IMR-90 (cell line): Measurements from ENCODE around the gene ARHGEF40. TPM values are rescaled to one million over a fixed set of nuclear protein-coding genes. Genes with fewer than 3 reads are reported as not detected.

Experiments used
- ATAC-seq: fragments of 200-7000 bp; cut with Tn5 transposase; 2 replicates; pipeline ENCODE4 v1.9.1; 2020; ENCODE audit warnings: low read depth, mild to moderate bottlenecking, moderate library complexity
- BruUV-seq: library from RNA; stranded (reverse); fragments of 400-500 nt; replicated peaks from 2 replicates; lab custom pipeline; 2021; lab: Mats Ljungman, UMichigan
- CTCF ChIA-PET: fragments of 300-600 bp; formaldehyde crosslinking; extraction: SDS; loops from one replicate; lab custom pipeline; 2021; ENCODE audit warnings: antibody characterized with exemption; lab: Yijun Ruan, JAX
- POLR2A ChIA-PET: fragments of 300-600 bp; sonication (Branson Sonifier 250); formaldehyde crosslinking; loops from one replicate; lab custom pipeline; 2022; ENCODE audit warnings: antibody characterized with exemption; ENCODE audit not compliant: unreplicated experiment; lab: Charles Lee
- DNase-seq: peaks from one replicate; pipeline ENCODE4 v3.0.0; 2013
- H2AFZ ChIP-seq: replicated peaks from 2 replicates; pipeline ENCODE3; 2013; ENCODE audit warnings: low read length, mild to moderate bottlenecking; ENCODE audit not compliant: poor library complexity
- H2AK5ac ChIP-seq: 2 replicates; pipeline ENCODE4 v1.6.1; 2013; ENCODE audit warnings: low read depth, low read length, inconsistent platforms
- H2AK9ac ChIP-seq: replicated peaks from 2 replicates; pipeline ENCODE3; 2013; ENCODE audit warnings: mild to moderate bottlenecking, low read depth, low read length, moderate library complexity; ENCODE audit not compliant: poor library complexity
- H2BK120ac ChIP-seq: 2 replicates; pipeline ENCODE4 v1.6.1; 2013; ENCODE audit warnings: low read depth, low read length, inconsistent platforms
- H2BK15ac ChIP-seq: 3 replicates; pipeline ENCODE4 v1.6.1; 2013; ENCODE audit warnings: low read depth, low read length, inconsistent platforms
- H2BK20ac ChIP-seq: 2 replicates; pipeline ENCODE4 v1.6.1; 2013; ENCODE audit warnings: low read depth, mild to moderate bottlenecking, inconsistent platforms, low read length, moderate library complexity
- H2BK5ac ChIP-seq: 2 replicates; pipeline ENCODE4 v1.6.1; 2013; ENCODE audit warnings: mild to moderate bottlenecking, low read depth, low read length, inconsistent platforms; ENCODE audit not compliant: poor library complexity, severe bottlenecking
- H3K14ac ChIP-seq: replicated peaks from 2 replicates; pipeline ENCODE4 v1.6.1; 2013; ENCODE audit warnings: low read depth, low read length, inconsistent platforms
- H3K18ac ChIP-seq: 2 replicates; pipeline ENCODE4 v1.6.1; 2013; ENCODE audit warnings: low read depth, low read length, control low read depth
- H3K23ac ChIP-seq: 2 replicates; pipeline ENCODE4 v1.6.1; 2013; ENCODE audit warnings: low read depth, low read length, inconsistent platforms
- H3K27ac ChIP-seq: 2 replicates; pipeline ENCODE4 v1.5.1; 2013; ENCODE audit warnings: mild to moderate bottlenecking, control low read depth, low read length; ENCODE audit not compliant: insufficient read depth
- H3K27me3 ChIP-seq: 2 replicates; pipeline ENCODE4 v1.6.1; 2013; ENCODE audit warnings: low read length; ENCODE audit not compliant: control insufficient read depth, insufficient read depth
- H3K36me3 ChIP-seq: 2 replicates; pipeline ENCODE4 v1.6.1; 2013; ENCODE audit warnings: low read length, mixed read lengths; ENCODE audit not compliant: control insufficient read depth, insufficient read depth
- H3K4ac ChIP-seq: 2 replicates; pipeline ENCODE4 v1.6.1; 2013; ENCODE audit warnings: low read depth, low read length, inconsistent platforms
- H3K4me1 ChIP-seq: 2 replicates; pipeline ENCODE4 v1.6.1; 2013; ENCODE audit warnings: low read length, mixed read lengths; ENCODE audit not compliant: control insufficient read depth, insufficient read depth
- H3K4me2 ChIP-seq: 2 replicates; pipeline ENCODE4 v1.6.1; 2013; ENCODE audit warnings: low read depth, mild to moderate bottlenecking, control low read depth, low read length, moderate library complexity
- H3K4me3 ChIP-seq: 2 replicates; pipeline ENCODE4 v1.5.1; 2013; ENCODE audit warnings: low read depth, mild to moderate bottlenecking, control low read depth, low read length, moderate library complexity; ENCODE audit not compliant: insufficient read depth
- H3K56ac ChIP-seq: 2 replicates; pipeline ENCODE4 v1.6.1; 2013; ENCODE audit warnings: low read length, inconsistent platforms; ENCODE audit not compliant: insufficient read depth; ENCODE audit errors: extremely low read depth
- H3K79me1 ChIP-seq, 2 experiments: 2 replicates each; pipeline ENCODE4 v1.6.1; 2013; ENCODE audit warnings: low read length in 2 of 2, inconsistent platforms in 1 of 2, low read depth in 1 of 2
- H3K9ac ChIP-seq: 2 replicates; pipeline ENCODE4 v1.6.1; 2013; ENCODE audit warnings: low read depth, low read length, control low read depth
- H3K9me1 ChIP-seq: 2 replicates; pipeline ENCODE4 v1.6.1; 2013; ENCODE audit warnings: low read length, inconsistent platforms; ENCODE audit not compliant: insufficient read depth
- H3K9me3 ChIP-seq: 2 replicates; pipeline ENCODE4 v1.6.1; 2013; ENCODE audit warnings: low read length; ENCODE audit not compliant: control insufficient read depth, insufficient read depth
- H4K20me1 ChIP-seq: 2 replicates; pipeline ENCODE4 v1.6.1; 2013; ENCODE audit warnings: low read length, inconsistent platforms; ENCODE audit not compliant: insufficient read depth
- H4K5ac ChIP-seq: 2 replicates; pipeline ENCODE4 v1.6.1; 2013; ENCODE audit warnings: mild to moderate bottlenecking, low read depth, low read length, control low read depth
- H4K8ac ChIP-seq, 2 experiments: 2 replicates each; pipeline ENCODE4 v1.6.1; 2013; ENCODE audit warnings: low read depth in 2 of 2, low read length in 2 of 2, control low read depth in 1 of 2, inconsistent platforms in 1 of 2
- H4K91ac ChIP-seq: 2 replicates; pipeline ENCODE4 v1.6.1; 2013; ENCODE audit warnings: low read depth, low read length, inconsistent platforms; ENCODE audit not compliant: insufficient read depth
- BHLHE40 ChIP-seq: fragments of 150-350 bp; IDR thresholded peaks from 2 replicates; pipeline ENCODE4 v1.6.1; 2016; ENCODE audit warnings: mild to moderate bottlenecking, low read depth, low read length
- CEBPB ChIP-seq: IDR thresholded peaks from 2 replicates; pipeline ENCODE4 v1.6.1; 2012; ENCODE audit warnings: low read depth, low read length, improper control_type of control experiment
- CHD1 ChIP-seq: IDR thresholded peaks from 2 replicates; pipeline ENCODE4 v1.6.1; 2012; ENCODE audit warnings: low read depth, low read length, improper control_type of control experiment
- MXI1 ChIP-seq: IDR thresholded peaks from 2 replicates; pipeline ENCODE4 v1.6.1; 2012; ENCODE audit warnings: low read depth, mild to moderate bottlenecking, low read length, moderate library complexity, borderline replicate concordance
- RFX5 ChIP-seq: IDR thresholded peaks from 2 replicates; pipeline ENCODE4 v1.8.0; 2012; ENCODE audit warnings: low read depth, mild to moderate bottlenecking, low read length, moderate library complexity
- WGBS, 2 experiments: methylation state at CpG; one replicate each; pipeline versions ENCODE4 v1.1.5 to v1.1.7; 2013; ENCODE audit warnings: missing lambda C conversion rate in 2 of 2; ENCODE audit not compliant: insufficient read length in 1 of 2; ENCODE audit errors: extremely low coverage in 2 of 2; 5-methylcytosine and 5-hydroxymethylcytosine counted together
- dilution Hi-C: fragments of 300-500 bp; cut with HindIII; formaldehyde crosslinking; loops from one replicate; pipeline ENCODE4 v1.14.3; 2018; ENCODE audit warnings: low sequenced_read_pairs; ENCODE audit not compliant: unreplicated experiment
- in situ Hi-C: fragments of 300-500 bp; cut with MboI; formaldehyde crosslinking; loops from 3 replicates; pipeline ENCODE4 v1.14.3; 2019; ENCODE audit warnings: low sequenced_read_pairs, inconsistent platforms, mixed read lengths
- intact Hi-C: fragments of 100-400 bp; cut with micrococcal nuclease; formaldehyde crosslinking; loops from 2 replicates; pipeline ENCODE4 v1.10.0; 2022
- polyA plus RNA-seq, 3 experiments: library from polyadenylated mRNA; depleted of rRNA; stranded (reverse); fragments of >200 nt; gene quantifications; 2 replicates each; pipeline ENCODE4 v1.2.3, GENCODE V29; 2012; ENCODE audit warnings: low replicate concordance in 1 of 3
- total RNA-seq: library from RNA; depleted of rRNA; stranded (reverse); fragments of >200 nt; gene quantifications from 2 replicates; pipeline ENCODE4 v1.2.3, GENCODE V29; 2012
- TF ChIP-seq, protein P1 (sequence below): fragments of 150-350 bp; IDR thresholded peaks from 2 replicates; pipeline ENCODE4 v1.6.1; 2017; ENCODE audit warnings: mild to moderate bottlenecking, antibody characterized with exemption, low read length, low read depth

Gene ARHGEF40
- total and polyA plus RNA-seq, 2 of the 4 experiments (the other 2 are of a cell fraction), result 18.1 to 58.4 TPM

DNA sequence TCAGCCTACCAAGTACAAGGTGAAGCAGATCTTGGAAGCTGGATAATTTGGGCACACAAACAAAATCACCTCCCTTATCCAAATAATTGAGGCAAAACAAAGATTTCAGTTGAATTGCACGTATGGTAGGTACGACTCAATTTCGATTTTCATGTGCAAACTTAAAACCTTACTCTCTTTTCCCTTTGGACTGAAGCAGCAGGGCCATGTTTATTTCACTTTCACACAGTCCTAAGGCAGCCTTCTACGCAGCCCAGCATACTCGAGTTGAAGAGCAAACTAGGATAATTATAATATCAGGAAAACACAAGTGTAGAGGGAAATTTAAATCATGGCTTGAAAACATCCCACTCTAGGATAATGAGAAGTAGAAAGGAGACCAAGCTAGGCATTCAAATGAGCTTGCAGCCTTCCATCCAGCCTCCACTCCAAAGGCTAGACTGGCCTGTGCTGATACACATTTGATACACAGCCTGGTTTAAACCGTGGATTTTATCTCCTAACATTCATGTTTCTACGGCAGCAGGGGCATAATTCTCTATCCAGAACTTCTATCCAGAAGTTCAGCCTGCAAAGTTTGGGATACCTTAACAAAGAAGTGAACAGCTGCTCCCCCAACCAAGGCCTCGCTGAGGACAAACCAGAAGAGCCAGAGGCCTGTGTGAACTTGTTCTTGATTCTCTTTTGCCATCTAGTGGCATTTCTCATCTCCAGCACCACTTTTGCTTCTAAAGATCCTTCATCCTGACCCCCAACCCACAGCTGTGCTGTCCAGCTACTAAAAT is 30.3 kb upstream of the ARHGEF40 start (continued):
- TF ChIP-seq RFX5, result no peak

DNA sequence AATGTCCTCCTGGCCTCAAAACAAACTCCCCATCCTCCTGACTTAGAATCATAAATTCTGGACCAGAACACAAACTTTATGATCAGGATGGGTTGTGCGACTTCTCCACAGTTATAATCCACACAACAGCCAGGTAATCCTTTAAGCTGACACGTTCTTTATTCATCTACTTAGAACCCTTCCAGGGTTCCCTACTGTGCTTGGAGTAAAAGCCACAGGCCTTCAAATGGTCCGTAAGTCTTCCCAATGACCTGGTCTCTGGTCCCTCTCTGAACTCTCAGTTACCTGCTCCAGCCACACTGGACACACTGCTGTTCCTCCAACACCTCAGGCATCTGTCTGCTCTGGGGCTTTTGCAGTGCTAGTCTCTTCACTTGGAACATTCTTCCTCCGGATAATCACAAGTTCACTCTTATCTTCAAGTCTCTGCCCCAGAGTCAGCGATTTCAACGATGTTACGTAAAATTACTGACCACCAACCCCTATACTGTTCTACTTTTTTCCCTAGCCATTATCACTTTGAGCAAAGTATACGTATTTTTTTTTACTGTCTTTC is 29.7 kb upstream of the ARHGEF40 start:
- Histone ChIP-seq H3K27me3 (peaks cover 33% of the 10 kb centered on the region), H3K9ac (no peak overlapping the region), H4K8ac (no peak overlapping the region), H3K9me3 (no peaks in the 10 kb centered on the region), H3K18ac (no peak overlapping the region), H4K20me1 (no peaks in the 10 kb centered on the region), H3K4me2 (no peak overlapping the region), H2AK5ac (no peak overlapping the region), H3K4me3 (no peak overlapping the region), H2AFZ (no peak overlapping the region), H3K4me1 (peaks cover 2% of the 10 kb centered on the region; the same call in 1 of the 2 replicates), H3K14ac (no peak overlapping the region), H3K9me1 (no peaks in the 10 kb centered on the region), H3K4ac (no peak overlapping the region), H2BK5ac (no peak overlapping the region), H3K23ac (no peak overlapping the region), H2BK120ac (no peak overlapping the region), H4K5ac (no peak overlapping the region), H4K91ac (no peak overlapping the region), H3K27ac (no peak overlapping the region), H3K79me1 (no peaks in the 10 kb centered on the region), H2AK9ac (no peak overlapping the region), H3K36me3 (no peaks in the 10 kb centered on the region), H2BK20ac (no peak overlapping the region), H3K56ac (no peak overlapping the region), H2BK15ac (no peak overlapping the region)
- ChIA-PET POLR2A (no interaction called here), CTCF (interaction anchor here (0.7 to 3.7 kb wide), 10 partner anchors 9 to 349 kb away, joined by 3 to 37 read pairs (median 4); no protein-coding TSS in a partner anchor)
- intact Hi-C loops, result loop anchor here (1.0 to 2.0 kb wide), 4 partner anchors 26 to 343 kb away; no protein-coding TSS in a partner anchor
- WGBS, 2 experiments, result 82% methylated on average over 2 of the region's 8 CpGs; no CpG with 5 or more reads in 1 of the 2 experiments
- TF ChIP-seq BHLHE40 (no peak), CEBPB (no peak), CHD1 (no peak), MXI1 (no peak)
- TF ChIP-seq, protein P1, sequence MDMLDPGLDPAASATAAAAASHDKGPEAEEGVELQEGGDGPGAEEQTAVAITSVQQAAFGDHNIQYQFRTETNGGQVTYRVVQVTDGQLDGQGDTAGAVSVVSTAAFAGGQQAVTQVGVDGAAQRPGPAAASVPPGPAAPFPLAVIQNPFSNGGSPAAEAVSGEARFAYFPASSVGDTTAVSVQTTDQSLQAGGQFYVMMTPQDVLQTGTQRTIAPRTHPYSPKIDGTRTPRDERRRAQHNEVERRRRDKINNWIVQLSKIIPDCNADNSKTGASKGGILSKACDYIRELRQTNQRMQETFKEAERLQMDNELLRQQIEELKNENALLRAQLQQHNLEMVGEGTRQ, result no peak
- BruUV-seq, result no TSS peak
- dilution Hi-C loops, result no loop called here
- in situ Hi-C loops, result no loop called here
- ATAC-seq, result no peak
- DNase-seq, result no peak
